Measurements from ENCODE around the gene SYVN1.

The SYVN1 gene

DNA sequence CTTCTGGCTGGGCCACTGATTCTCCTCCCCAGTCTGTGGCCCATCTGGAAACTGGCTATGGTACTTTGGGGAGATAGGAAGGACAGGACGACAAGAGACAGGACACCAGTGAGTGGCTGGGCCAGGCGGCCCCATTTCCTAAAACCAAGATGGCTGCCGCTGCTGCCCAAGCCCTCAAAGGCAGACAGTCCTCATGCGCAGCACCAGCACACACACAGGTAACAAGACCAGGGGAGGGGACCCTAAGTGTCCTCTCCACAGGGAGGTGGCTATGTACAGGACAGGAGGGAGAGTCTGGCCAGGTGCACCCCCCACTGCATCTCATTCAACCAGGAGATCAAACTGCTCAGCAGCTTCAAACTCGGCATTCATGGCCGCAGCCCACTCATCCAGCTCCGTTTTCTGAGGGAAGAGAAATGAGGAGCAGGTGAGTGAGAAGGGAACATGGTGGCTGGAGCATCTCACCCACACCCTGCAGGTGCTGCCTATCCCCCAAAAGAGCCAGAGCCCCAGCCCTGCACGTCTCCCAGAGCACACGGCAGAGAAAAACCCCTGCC, 55.5 kb downstream of the SYVN1 start:
- no peak for FAIRE-seq

DNA sequence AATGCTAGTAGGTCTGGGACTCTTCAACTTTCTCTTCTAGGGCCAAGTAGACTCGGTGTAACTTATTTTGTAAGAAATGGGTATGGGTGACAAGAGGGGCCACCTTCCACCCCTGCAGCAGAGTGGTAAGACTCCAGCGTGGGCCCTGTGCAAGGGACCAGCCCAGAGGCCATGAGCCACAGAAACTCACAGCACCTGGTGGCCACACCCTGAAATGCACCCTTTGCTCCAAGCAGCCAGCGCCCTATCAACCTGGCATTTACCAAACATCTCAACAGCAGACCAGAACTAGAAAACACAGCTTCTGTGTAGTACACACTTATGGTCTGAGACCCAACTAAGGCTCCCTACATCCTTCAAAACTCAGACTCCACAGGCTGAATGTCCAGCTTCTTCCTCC, 56.2 kb downstream of the SYVN1 start:
- FAIRE-seq (no peak), DNase-seq (ENCODE audit: insufficient read length, low spot score) (peak; percentile 54)
- TF ChIP-seq, protein P1, sequence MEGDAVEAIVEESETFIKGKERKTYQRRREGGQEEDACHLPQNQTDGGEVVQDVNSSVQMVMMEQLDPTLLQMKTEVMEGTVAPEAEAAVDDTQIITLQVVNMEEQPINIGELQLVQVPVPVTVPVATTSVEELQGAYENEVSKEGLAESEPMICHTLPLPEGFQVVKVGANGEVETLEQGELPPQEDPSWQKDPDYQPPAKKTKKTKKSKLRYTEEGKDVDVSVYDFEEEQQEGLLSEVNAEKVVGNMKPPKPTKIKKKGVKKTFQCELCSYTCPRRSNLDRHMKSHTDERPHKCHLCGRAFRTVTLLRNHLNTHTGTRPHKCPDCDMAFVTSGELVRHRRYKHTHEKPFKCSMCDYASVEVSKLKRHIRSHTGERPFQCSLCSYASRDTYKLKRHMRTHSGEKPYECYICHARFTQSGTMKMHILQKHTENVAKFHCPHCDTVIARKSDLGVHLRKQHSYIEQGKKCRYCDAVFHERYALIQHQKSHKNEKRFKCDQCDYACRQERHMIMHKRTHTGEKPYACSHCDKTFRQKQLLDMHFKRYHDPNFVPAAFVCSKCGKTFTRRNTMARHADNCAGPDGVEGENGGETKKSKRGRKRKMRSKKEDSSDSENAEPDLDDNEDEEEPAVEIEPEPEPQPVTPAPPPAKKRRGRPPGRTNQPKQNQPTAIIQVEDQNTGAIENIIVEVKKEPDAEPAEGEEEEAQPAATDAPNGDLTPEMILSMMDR (IDR thresholded peaks at IDR 0.05; ENCODE audit: insufficient read depth, missing control alignments) = peak; percentile 43

More for the DNA sequence above, 55.5 kb downstream of the SYVN1 start:
- no peak for DNase-seq (ENCODE audit: insufficient read length, low spot score)
- TF ChIP-seq, protein P1 (IDR thresholded peaks at IDR 0.05; ENCODE audit: insufficient read depth, missing control alignments) = no peak

DNA sequence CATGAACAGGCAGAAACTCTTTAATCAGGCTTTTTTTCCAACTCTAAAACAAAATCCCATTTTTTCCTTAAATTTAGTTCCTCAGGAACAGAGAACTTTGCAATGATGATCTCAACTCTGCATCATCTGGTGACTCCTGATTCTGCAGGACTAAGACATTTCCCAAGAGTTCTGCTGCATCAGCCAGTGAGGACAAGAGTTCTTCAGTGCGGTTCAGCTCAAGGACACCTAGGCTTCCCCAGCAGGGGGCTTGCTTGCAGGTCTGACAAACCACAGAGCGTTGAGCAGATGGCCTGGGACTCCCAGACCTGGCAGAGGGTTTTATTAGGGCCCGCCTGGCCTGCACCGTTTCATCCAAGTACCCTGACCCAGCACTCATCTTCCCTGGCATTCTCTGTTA, 56.9 kb downstream of the SYVN1 start:
- no peak for DNase-seq (ENCODE audit: insufficient read length, low spot score)
- TF ChIP-seq, protein P1 (IDR thresholded peaks at IDR 0.05; ENCODE audit: insufficient read depth, missing control alignments) = no peak
- no peak for FAIRE-seq
